Aorta (tissue), 5 donors: ENCODE data around the gene CACNB3. TPM values are rescaled to one million over a fixed set of nuclear protein-coding genes. Genes with fewer than 3 reads are reported as not detected.
"Not testable (repeated sequence)": the region's sequence is repeated elsewhere in the genome, so short reads cannot be mapped to it uniquely, and the experiment has no call there.

Experiments
- ATAC-seq: fragments of 200-7000 bp; cut with Tn5 transposase; one replicate; pipeline ENCODE4 v1.9.1; 2022; ENCODE audit warnings: moderate library complexity; ENCODE audit not compliant: low FRiP score
- DNase-seq, 2 donors: peaks; one replicate each; pipeline ENCODE4 v3.0.0-alpha.2; 2020
- H3K27ac ChIP-seq, 2 donors: one replicate each; pipeline ENCODE4 v1.5.1; 2013; ENCODE audit warnings: low read length in 2 of 2, mild to moderate bottlenecking in 2 of 2, moderate library complexity in 2 of 2, control low read depth in 1 of 2, inconsistent platforms in 1 of 2, low read depth in 1 of 2
- H3K27me3 ChIP-seq, 2 donors: one replicate each; pipeline ENCODE4 v1.6.1; 2013; ENCODE audit warnings: control low read depth in 1 of 2, low read length in 1 of 2, mild to moderate bottlenecking in 1 of 2, moderate library complexity in 1 of 2; ENCODE audit not compliant: insufficient read depth in 2 of 2, control insufficient read depth in 1 of 2
- H3K36me3 ChIP-seq, 2 donors: one replicate each; pipeline ENCODE4 v1.6.1; 2013; ENCODE audit warnings: control low read depth in 1 of 2, low read length in 1 of 2, mild to moderate bottlenecking in 1 of 2; ENCODE audit not compliant: insufficient read depth in 2 of 2, control insufficient read depth in 1 of 2
- H3K4me1 ChIP-seq, 2 donors: one replicate each; pipeline ENCODE4 v1.6.1; 2013; ENCODE audit warnings: low read length in 2 of 2, control low read depth in 1 of 2, mild to moderate bottlenecking in 1 of 2, moderate library complexity in 1 of 2; ENCODE audit not compliant: insufficient read depth in 2 of 2, control insufficient read depth in 1 of 2
- H3K4me3 ChIP-seq, 2 donors: one replicate each; pipeline ENCODE4 v1.5.1; 2013; ENCODE audit warnings: low read length in 2 of 2, control low read depth in 1 of 2, mild to moderate bottlenecking in 1 of 2
- H3K9me3 ChIP-seq: one replicate; pipeline ENCODE4 v1.6.1; 2013; ENCODE audit warnings: mild to moderate bottlenecking, low read length; ENCODE audit not compliant: control insufficient read depth
- WGBS, 2 donors: extraction: QIAGEN DNeasy Blood & Tissue Kit; methylation state at CpG; one replicate each; pipeline ENCODE4 v1.1.7; 2013; 5-methylcytosine and 5-hydroxymethylcytosine counted together
- intact Hi-C, 2 donors: fragments of 100-400 bp; cut with DNase I; formaldehyde crosslinking; loops; one replicate each; pipeline versions ENCODE4 v1.14.2 to v1.15.0; 2022
- polyA plus RNA-seq, 2 donors: library from polyadenylated mRNA; stranded (reverse); fragments of 200-250 nt; gene quantifications; one replicate each; pipeline ENCODE4 v1.2.3, GENCODE V29; 2013
- total RNA-seq, 2 donors: library from RNA; stranded (reverse); fragmentation: NEBNext Ultra II Directional; extraction: Animal tissue kit (Norgen Biotek cat#: 25700); gene quantifications; one replicate each; pipeline ENCODE4 v1.2.1, GENCODE V29; 2021
- donor health status: healthy with polysubstance abuse.
- donor health status: Bipolar disorder and iron deficiency.
- donor health status: DM: no; HTN: no; CAD: no.
- donor health status: DM: no; HTN: no; CAD: no.
- donor health status: DM: yes; HTN: yes; CAD: no.

The CACNB3 gene
- total and polyA plus RNA-seq, 4 donors: 7.3 to 39.3 (median 25.6) TPM

- Histone ChIP-seq H3K27me3 (no peaks in the 10 kb centered on the region), H3K4me1 (no peaks in the 10 kb centered on the region), H3K4me3 (no peak overlapping the region), H3K36me3 (no peaks in the 10 kb centered on the region), H3K9me3 (no peaks in the 10 kb centered on the region), H3K27ac (no peak overlapping the region)
- DNase-seq (no peak), ATAC-seq (no peak)
- 83 to 85% methylated on average over 4 of the region's 4 CpGs for WGBS, 2 donors
- intact Hi-C loops: loop anchor here (5.0 to 10.0 kb wide), 2 partner anchors 133 to 140 kb away; partner anchors contain the start of gene DDN (in 1 of the 2)
These were observed 36.2 kb downstream of the CACNB3 start for GRCh38 chr12:48854488-48854887.

- 83 to 87% methylated on average over 10 of the region's 10 CpGs for whole genome bisulfite sequencing, 2 donors
- ATAC-seq: not testable (repeated sequence)
- intact Hi-C loops: loop anchor here (5.0 to 10.0 kb wide), 2 partner anchors 132 to 140 kb away; partner anchors contain the start of gene DDN (in 1 of the 2)
These were observed 36.6 kb downstream of the CACNB3 start for GRCh38 chr12:48854932-48855331.

GRCh38 chr12:48856379-48856778, 38.1 kb downstream of the CACNB3 start:
- H3K27ac ChIP-seq: no peak overlapping the region
- no peaks in the 10 kb centered on the region for H3K4me1 ChIP-seq
- intact Hi-C loops: loop anchor here in 1 of 2 donors (10.0 kb wide), 1 partner anchor 138 kb away; the partner anchor contains the start of gene DDN
- DNase-seq (no peak), ATAC-seq (no peak)
- no peaks in the 10 kb centered on the region for H3K27me3 ChIP-seq
- H3K4me3 ChIP-seq: no peak overlapping the region
- no peaks in the 10 kb centered on the region for H3K9me3 ChIP-seq
- 48 to 51% methylated on average over 2 of the region's 2 CpGs for WGBS, 2 donors
- no peaks in the 10 kb centered on the region for H3K36me3 ChIP-seq

More at GRCh38 chr12:48854932-48855331, 36.6 kb downstream of the CACNB3 start:
- not testable (repeated sequence) for H3K9me3 ChIP-seq, H3K4me3 ChIP-seq, DNase-seq, H3K36me3 ChIP-seq, H3K27me3 ChIP-seq, H3K4me1 ChIP-seq, H3K27ac ChIP-seq

GRCh38 chr12:48857278-48857994, 39.1 kb downstream of the CACNB3 start:
- Histone ChIP-seq H3K27me3 (no peaks in the 10 kb centered on the region), H3K4me1 (no peaks in the 10 kb centered on the region), H3K9me3 (no peaks in the 10 kb centered on the region), H3K27ac (no peak overlapping the region), H3K36me3 (no peaks in the 10 kb centered on the region), H3K4me3 (no peak overlapping the region)
- intact Hi-C loops: loop anchor here in 1 of 2 donors (10.0 kb wide), 1 partner anchor 137 kb away; the partner anchor contains the start of gene DDN
- 80 to 89% methylated on average over 13 of the region's 13 CpGs for WGBS, 2 donors
- no peak for DNase-seq
- no peak for ATAC-seq

- Histone ChIP-seq H3K9me3 (no peaks in the 10 kb centered on the region), H3K4me1 (no peaks in the 10 kb centered on the region), H3K36me3 (no peaks in the 10 kb centered on the region), H3K27ac (no peak overlapping the region), H3K4me3 (no peak overlapping the region), H3K27me3 (no peaks in the 10 kb centered on the region)
- 82 to 86% methylated on average over 8 of the region's 8 CpGs for WGBS, 2 donors
- intact Hi-C loops: loop anchor here in 1 of 2 donors (10.0 kb wide), 1 partner anchor 137 kb away; the partner anchor contains the start of gene DDN
- DNase-seq (no peak), ATAC-seq (no peak)
These were observed 39.7 kb downstream of the CACNB3 start for GRCh38 chr12:48858043-48858442.

GRCh38 chr12:48859607-48860006, 41.3 kb downstream of the CACNB3 start:
- no peak for DNase-seq
- ATAC-seq: no peak
- Histone ChIP-seq H3K9me3 (no peaks in the 10 kb centered on the region), H3K36me3 (no peaks in the 10 kb centered on the region), H3K27ac (no peak overlapping the region), H3K4me1 (no peaks in the 10 kb centered on the region), H3K27me3 (no peaks in the 10 kb centered on the region), H3K4me3 (no peak overlapping the region)
- intact Hi-C loops: loop anchor here in 1 of 2 donors (10.0 kb wide), 1 partner anchor 135 kb away; the partner anchor contains the start of gene DDN
- WGBS, 2 donors: 95 to 97% methylated on average over 5 of the region's 5 CpGs

- intact Hi-C loops, H3K4me1 ChIP-seq, H3K27me3 ChIP-seq, H3K9me3 ChIP-seq, H3K4me3 ChIP-seq, H3K36me3 ChIP-seq, ATAC-seq, H3K27ac ChIP-seq, DNase-seq: not testable (repeated sequence)
- 91 to 92% methylated on average over 5 of the region's 5 CpGs for WGBS, 2 donors
These were observed 41.9 kb downstream of the CACNB3 start for GRCh38 chr12:48860236-48860635.

- H3K4me3 ChIP-seq: no peak overlapping the region
- 48 to 74% methylated on average over 2 of the region's 2 CpGs for WGBS, 2 donors
- no peaks in the 10 kb centered on the region for H3K27me3 ChIP-seq
- no peak for ATAC-seq
- no peaks in the 10 kb centered on the region for H3K9me3 ChIP-seq
- intact Hi-C loops: no loop called here
- H3K27ac ChIP-seq: no peak overlapping the region
- no peaks in the 10 kb centered on the region for H3K36me3 ChIP-seq
- no peaks in the 10 kb centered on the region for H3K4me1 ChIP-seq
- DNase-seq: no peak
These were observed 42.8 kb downstream of the CACNB3 start for GRCh38 chr12:48861111-48861510.

- intact Hi-C loops: no loop called here
- 60 to 65% methylated on average over 5 of the region's 5 CpGs for WGBS, 2 donors
- DNase-seq (no peak), ATAC-seq (no peak)
- H3K27me3 ChIP-seq: no peaks in the 10 kb centered on the region
- no peak overlapping the region for H3K27ac ChIP-seq
- H3K4me3 ChIP-seq: no peak overlapping the region
- H3K4me1 ChIP-seq: no peaks in the 10 kb centered on the region
- H3K36me3 ChIP-seq: no peaks in the 10 kb centered on the region
- no peaks in the 10 kb centered on the region for H3K9me3 ChIP-seq
These were observed 44.5 kb downstream of the CACNB3 start for GRCh38 chr12:48862760-48863159.
